Endothelial cell of umbilical vein (primary cell): ENCODE results near the gene ADAM29.

ENCODE experiments used
- CTCF ChIP-seq, 2 donors: IDR thresholded peaks; 1 replicate in 1 of 2; 2 replicates in 1 of 2; pipeline ENCODE4 v1.5.1; 2011; ENCODE audit warnings: low read length in 2 of 2, mild to moderate bottlenecking in 2 of 2, moderate library complexity in 2 of 2, control low read depth in 1 of 2, inconsistent platforms in 1 of 2, low read depth in 1 of 2; ENCODE audit not compliant: insufficient read depth in 1 of 2; ENCODE audit errors: extremely low read depth in 1 of 2
- EZH2 ChIP-seq: IDR thresholded peaks from 2 replicates; pipeline ENCODE4 v1.6.1; 2012; ENCODE audit warnings: borderline replicate concordance, low read depth, mild to moderate bottlenecking, moderate library complexity, low read length, inconsistent platforms; ENCODE audit not compliant: severe bottlenecking
- FOS ChIP-seq: IDR thresholded peaks from 2 replicates; pipeline ENCODE4 v1.6.1; 2011; ENCODE audit warnings: mild to moderate bottlenecking, low read length, moderate library complexity, borderline replicate concordance; ENCODE audit not compliant: insufficient read depth
- JUN ChIP-seq: IDR thresholded peaks from 2 replicates; pipeline ENCODE4 v1.6.1; 2011; ENCODE audit warnings: borderline replicate concordance, low read depth; ENCODE audit not compliant: insufficient read length, insufficient read depth
- MAX ChIP-seq: IDR thresholded peaks from 2 replicates; pipeline ENCODE4 v1.6.1; 2011; ENCODE audit not compliant: insufficient read depth, insufficient read length
- MYC ChIP-seq: IDR thresholded peaks from one replicate; pipeline ENCODE4 v1.6.1; 2011; ENCODE audit warnings: mild to moderate bottlenecking, low read depth, low read length
- POLR2A ChIP-seq: IDR thresholded peaks from 2 replicates; pipeline ENCODE4 v1.6.1; 2012; ENCODE audit warnings: low read depth, mild to moderate bottlenecking, control low read depth, low read length
- POLR2AphosphoS5 ChIP-seq: IDR thresholded peaks from 2 replicates; pipeline ENCODE4 v1.6.1; 2012; ENCODE audit warnings: low read depth, mild to moderate bottlenecking, control low read depth, low read length, moderate library complexity; ENCODE audit not compliant: insufficient read depth

- TF ChIP-seq CTCF (IDR thresholded peaks at IDR 0.05; ENCODE audit: extremely low read depth in 1 of 2, insufficient read depth in 1 of 2, low read depth in 1 of 2, low read length in 2 of 2): no peak
- no peak for TF ChIP-seq POLR2A
- TF ChIP-seq POLR2AphosphoS5: no peak
- TF ChIP-seq EZH2: no peak
- TF ChIP-seq JUN: no peak
- TF ChIP-seq MYC: no peak
- TF ChIP-seq MAX: no peak
- TF ChIP-seq FOS: no peak
These were observed 28.1 kb downstream of the ADAM29 start for GRCh38 chr4:174946246-174946645.
